ENCODE data around the gene LYG2.
"Not testable (repeated sequence)": the region's sequence is repeated elsewhere in the genome, so short reads cannot be mapped to it uniquely, and the experiment has no call there.

LYG2 gene

DNA sequence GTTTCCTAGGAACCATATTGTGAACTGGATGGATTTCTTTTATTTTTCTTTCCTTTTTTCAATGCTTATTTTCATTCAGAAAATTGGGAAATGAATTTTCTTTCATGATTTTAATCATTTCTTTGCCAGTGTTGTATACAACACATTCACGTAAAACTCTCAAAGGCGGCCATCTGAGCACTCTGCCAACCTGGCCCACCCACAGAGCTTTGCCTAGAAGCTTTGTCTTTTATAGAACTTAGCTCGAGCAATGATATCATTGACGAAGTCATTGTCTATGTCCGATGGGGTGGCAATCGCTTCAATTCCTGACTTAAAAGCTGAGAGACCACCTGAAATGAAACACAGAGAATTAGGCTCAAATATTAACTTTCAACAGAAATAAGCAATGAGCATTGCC, 13.3 kb downstream of the LYG2 start:
- Histone ChIP-seq H4K20me1 (ENCODE audit: insufficient read depth, low read length) (no peaks in the 10 kb centered on the region), H3K4me2 (ENCODE audit: low read length) (no peak overlapping the region), H3K9me2 (ENCODE audit: low read depth, low read length) (no peaks in the 10 kb centered on the region), H3K4me1 (ENCODE audit: insufficient read depth, low read length, severe bottlenecking) (no peaks in the 10 kb centered on the region), H3K27me3 (ENCODE audit: insufficient read depth, low read length) (no peaks in the 10 kb centered on the region), H3K9me3 (ENCODE audit: low read length) (no peaks in the 10 kb centered on the region), H2AFZ (ENCODE audit: low read length) (no peak overlapping the region), H3K9ac (ENCODE audit: low read length) (no peak overlapping the region), H3K27ac (ENCODE audit: low read depth, low read length, poor library complexity, severe bottlenecking) (no peak overlapping the region), H3K36me3 (ENCODE audit: insufficient read depth, low read length) (no peaks in the 10 kb centered on the region), H3K4me3 (ENCODE audit: low read depth, low read length, poor library complexity, severe bottlenecking) (no peak overlapping the region), H3F3A (ENCODE audit: insufficient read depth, low read length) (no peaks in the 10 kb centered on the region), H3K79me2 (ENCODE audit: insufficient read depth, low read length) (no peaks in the 10 kb centered on the region)
- TF ChIP-seq EZH2 (IDR thresholded peaks at IDR 0.05; ENCODE audit: borderline replicate concordance, low read length), result no peak
- TF ChIP-seq, protein P1, sequence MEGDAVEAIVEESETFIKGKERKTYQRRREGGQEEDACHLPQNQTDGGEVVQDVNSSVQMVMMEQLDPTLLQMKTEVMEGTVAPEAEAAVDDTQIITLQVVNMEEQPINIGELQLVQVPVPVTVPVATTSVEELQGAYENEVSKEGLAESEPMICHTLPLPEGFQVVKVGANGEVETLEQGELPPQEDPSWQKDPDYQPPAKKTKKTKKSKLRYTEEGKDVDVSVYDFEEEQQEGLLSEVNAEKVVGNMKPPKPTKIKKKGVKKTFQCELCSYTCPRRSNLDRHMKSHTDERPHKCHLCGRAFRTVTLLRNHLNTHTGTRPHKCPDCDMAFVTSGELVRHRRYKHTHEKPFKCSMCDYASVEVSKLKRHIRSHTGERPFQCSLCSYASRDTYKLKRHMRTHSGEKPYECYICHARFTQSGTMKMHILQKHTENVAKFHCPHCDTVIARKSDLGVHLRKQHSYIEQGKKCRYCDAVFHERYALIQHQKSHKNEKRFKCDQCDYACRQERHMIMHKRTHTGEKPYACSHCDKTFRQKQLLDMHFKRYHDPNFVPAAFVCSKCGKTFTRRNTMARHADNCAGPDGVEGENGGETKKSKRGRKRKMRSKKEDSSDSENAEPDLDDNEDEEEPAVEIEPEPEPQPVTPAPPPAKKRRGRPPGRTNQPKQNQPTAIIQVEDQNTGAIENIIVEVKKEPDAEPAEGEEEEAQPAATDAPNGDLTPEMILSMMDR (IDR thresholded peaks at IDR 0.05; ENCODE audit: low read length), result no peak

- no peaks in the 10 kb centered on the region for H3K9me3 ChIP-seq (ENCODE audit: low read length)
- H3K4me3 ChIP-seq (ENCODE audit: low read depth, low read length, poor library complexity, severe bottlenecking), result no peak overlapping the region
- H3K27me3 ChIP-seq (ENCODE audit: insufficient read depth, low read length), result no peaks in the 10 kb centered on the region
- H3K36me3 ChIP-seq (ENCODE audit: insufficient read depth, low read length), result no peaks in the 10 kb centered on the region
- no peak for TF ChIP-seq EZH2 (IDR thresholded peaks at IDR 0.05; ENCODE audit: borderline replicate concordance, low read length)
- TF ChIP-seq, protein P1 (IDR thresholded peaks at IDR 0.05; ENCODE audit: low read length), result no peak
- no peak overlapping the region for H2AFZ ChIP-seq (ENCODE audit: low read length)
- no peaks in the 10 kb centered on the region for H3K79me2 ChIP-seq (ENCODE audit: insufficient read depth, low read length)
- no peaks in the 10 kb centered on the region for H3K4me1 ChIP-seq (ENCODE audit: insufficient read depth, low read length, severe bottlenecking)
- no peaks in the 10 kb centered on the region for H4K20me1 ChIP-seq (ENCODE audit: insufficient read depth, low read length)
- no peak overlapping the region for H3K27ac ChIP-seq (ENCODE audit: low read depth, low read length, poor library complexity, severe bottlenecking)
- H3K9ac ChIP-seq (ENCODE audit: low read length), result no peak overlapping the region
- no peaks in the 10 kb centered on the region for H3K9me2 ChIP-seq (ENCODE audit: low read depth, low read length)
- H3K4me2 ChIP-seq (ENCODE audit: low read length), result no peak overlapping the region
- no peaks in the 10 kb centered on the region for H3F3A ChIP-seq (ENCODE audit: insufficient read depth, low read length)
Measured at GRCh38 chr2:99240431-99240830, 15.0 kb downstream of the LYG2 start.

DNA sequence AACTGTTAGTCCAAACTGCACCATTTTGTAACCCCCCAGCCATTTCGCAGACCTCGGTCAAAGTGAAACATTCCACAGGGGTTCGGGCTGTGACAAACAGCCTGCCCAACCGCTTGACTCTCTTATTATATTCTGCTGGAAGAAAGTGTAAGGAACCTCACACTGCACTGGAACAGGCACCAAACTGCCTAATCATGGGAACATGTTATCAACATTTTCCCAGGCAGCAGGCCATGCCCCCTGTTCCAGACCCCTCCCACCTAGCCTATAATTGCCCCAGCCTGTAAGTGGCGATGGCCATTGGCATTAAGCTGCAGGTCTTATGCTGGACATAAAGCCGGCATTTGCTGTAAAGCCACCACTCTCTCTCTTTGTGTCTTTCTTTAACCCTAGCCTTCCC, 16.9 kb downstream of the LYG2 start:
- H3K36me3 ChIP-seq (ENCODE audit: insufficient read depth, low read length), result no peaks in the 10 kb centered on the region
- H3K4me2 ChIP-seq (ENCODE audit: low read length), result no peak overlapping the region
- H3K27me3 ChIP-seq (ENCODE audit: insufficient read depth, low read length), result no peaks in the 10 kb centered on the region
- no peaks in the 10 kb centered on the region for H3F3A ChIP-seq (ENCODE audit: insufficient read depth, low read length)
- no peaks in the 10 kb centered on the region for H3K9me2 ChIP-seq (ENCODE audit: low read depth, low read length)
- no peak for TF ChIP-seq EZH2 (IDR thresholded peaks at IDR 0.05; ENCODE audit: borderline replicate concordance, low read length)
- TF ChIP-seq, protein P1 (IDR thresholded peaks at IDR 0.05; ENCODE audit: low read length), result no peak
- no peaks in the 10 kb centered on the region for H3K4me1 ChIP-seq (ENCODE audit: insufficient read depth, low read length, severe bottlenecking)
- H3K9me3 ChIP-seq (ENCODE audit: low read length), result no peaks in the 10 kb centered on the region
- no peak overlapping the region for H2AFZ ChIP-seq (ENCODE audit: low read length)
- no peak overlapping the region for H3K27ac ChIP-seq (ENCODE audit: low read depth, low read length, poor library complexity, severe bottlenecking)
- H4K20me1 ChIP-seq (ENCODE audit: insufficient read depth, low read length), result no peaks in the 10 kb centered on the region
- no peak overlapping the region for H3K9ac ChIP-seq (ENCODE audit: low read length)
- H3K79me2 ChIP-seq (ENCODE audit: insufficient read depth, low read length), result no peaks in the 10 kb centered on the region
- H3K4me3 ChIP-seq (ENCODE audit: low read depth, low read length, poor library complexity, severe bottlenecking), result no peak overlapping the region

DNA sequence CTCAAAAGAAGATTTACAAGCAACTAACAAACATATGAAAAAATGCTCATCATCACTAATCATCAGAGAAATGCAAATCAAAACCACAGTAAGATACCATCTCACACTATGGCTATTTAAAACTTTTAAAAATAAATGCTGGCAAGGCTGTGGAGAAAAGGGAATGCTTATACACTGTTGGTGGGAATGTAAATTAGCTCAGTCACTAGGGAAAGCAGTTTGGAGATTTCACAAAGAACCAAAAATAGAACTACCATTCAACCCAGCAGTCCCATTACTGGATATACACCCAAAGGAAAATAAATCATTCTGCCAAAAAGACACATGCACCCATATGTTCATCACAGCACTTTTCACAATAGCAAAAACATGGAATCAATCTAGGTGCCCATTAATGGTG, 22.3 kb downstream of the LYG2 start:
- H3K27me3 ChIP-seq (ENCODE audit: insufficient read depth, low read length); H3K9ac ChIP-seq (ENCODE audit: low read length); H3K79me2 ChIP-seq (ENCODE audit: insufficient read depth, low read length); H3K4me2 ChIP-seq (ENCODE audit: low read length); H3K9me3 ChIP-seq (ENCODE audit: low read length); H3F3A ChIP-seq (ENCODE audit: insufficient read depth, low read length); H3K4me3 ChIP-seq (ENCODE audit: low read depth, low read length, poor library complexity, severe bottlenecking); H3K9me2 ChIP-seq (ENCODE audit: low read depth, low read length); H3K27ac ChIP-seq (ENCODE audit: low read depth, low read length, poor library complexity, severe bottlenecking); H3K4me1 ChIP-seq (ENCODE audit: insufficient read depth, low read length, severe bottlenecking); H3K36me3 ChIP-seq (ENCODE audit: insufficient read depth, low read length); H4K20me1 ChIP-seq (ENCODE audit: insufficient read depth, low read length); H2AFZ ChIP-seq (ENCODE audit: low read length): not testable (repeated sequence)
